HG02938 (cell line): ENCODE measurements around the gene FMO4.
"Not testable (repeated sequence)": the region's sequence is repeated elsewhere in the genome, so short reads cannot be mapped to it uniquely, and the experiment has no call there.

Source experiments
- ATAC-seq: cut with Tn5 transposase; IDR thresholded peaks from one replicate; pipeline ENCODE4 v1.9.1; 2021; ENCODE audit warnings: mild to moderate bottlenecking, moderate library complexity; ENCODE audit not compliant: unreplicated experiment

FMO4 gene

GRCh38 chr1:171334024-171334640, 20.1 kb downstream of the FMO4 start:
- ATAC-seq: no peak

DNA sequence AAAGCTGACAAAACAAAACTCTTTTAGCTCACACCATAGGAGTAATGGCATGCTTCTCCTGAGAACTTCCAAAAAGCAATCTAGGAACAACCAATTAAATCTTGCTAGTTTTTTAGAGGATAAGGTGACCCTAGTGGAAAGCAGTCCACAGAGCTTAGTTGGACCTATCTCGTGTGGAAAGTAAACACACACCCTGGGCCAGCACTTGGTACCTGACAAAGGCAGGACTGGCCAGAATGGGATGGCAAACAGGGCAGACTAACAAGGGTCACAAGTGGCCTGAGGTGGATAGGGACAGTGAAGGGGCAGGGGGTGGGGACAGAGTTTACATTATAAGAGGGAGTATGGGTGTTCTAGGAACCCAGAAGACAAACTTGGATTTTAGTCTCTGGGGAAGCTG, 22.0 kb downstream of the FMO4 start:
- no peak for ATAC-seq

- not testable (repeated sequence) for ATAC-seq
These were observed 25.4 kb downstream of the FMO4 start for GRCh38 chr1:171339345-171339744.

- no peak for ATAC-seq
These were observed 29.9 kb downstream of the FMO4 start for GRCh38 chr1:171343727-171344472.

DNA sequence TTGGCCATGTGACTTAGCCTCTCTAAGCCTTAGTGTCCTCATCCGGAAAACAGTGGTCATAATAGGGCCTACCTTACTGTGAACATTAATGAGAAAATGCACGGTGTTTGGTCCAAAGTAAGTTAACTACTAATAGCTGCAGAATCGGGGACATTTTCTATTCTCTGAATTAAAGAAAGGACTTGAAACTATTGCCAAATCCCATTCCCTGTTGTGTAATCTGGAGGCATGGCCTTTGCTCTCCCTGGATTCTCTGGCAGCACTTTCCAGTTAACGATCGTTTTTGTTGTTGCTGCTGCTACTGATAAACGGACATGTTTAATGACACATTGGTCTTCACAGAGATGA, 30.5 kb downstream of the FMO4 start:
- ATAC-seq: no peak

GRCh38 chr1:171345536-171345935, 31.6 kb downstream of the FMO4 start:
- ATAC-seq: no peak

DNA sequence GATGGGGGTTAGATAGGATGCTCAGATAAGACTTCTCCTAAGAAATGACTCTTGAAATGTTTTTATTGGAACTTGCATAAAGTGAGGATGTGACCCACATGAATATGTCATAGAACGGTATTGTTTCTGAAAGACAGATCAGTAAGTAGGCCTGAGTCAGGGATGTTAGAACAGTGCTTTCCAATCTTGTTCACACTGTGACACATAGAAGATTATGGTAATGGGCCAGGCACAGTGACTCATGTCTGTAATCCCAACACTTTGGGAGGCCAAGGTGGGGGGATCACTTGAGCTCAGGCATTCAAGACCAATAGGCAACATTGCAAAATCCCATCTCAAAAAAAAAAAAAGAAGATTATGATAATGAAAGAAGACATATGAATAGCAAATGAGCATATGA, 32.9 kb downstream of the FMO4 start:
- ATAC-seq: no peak

DNA sequence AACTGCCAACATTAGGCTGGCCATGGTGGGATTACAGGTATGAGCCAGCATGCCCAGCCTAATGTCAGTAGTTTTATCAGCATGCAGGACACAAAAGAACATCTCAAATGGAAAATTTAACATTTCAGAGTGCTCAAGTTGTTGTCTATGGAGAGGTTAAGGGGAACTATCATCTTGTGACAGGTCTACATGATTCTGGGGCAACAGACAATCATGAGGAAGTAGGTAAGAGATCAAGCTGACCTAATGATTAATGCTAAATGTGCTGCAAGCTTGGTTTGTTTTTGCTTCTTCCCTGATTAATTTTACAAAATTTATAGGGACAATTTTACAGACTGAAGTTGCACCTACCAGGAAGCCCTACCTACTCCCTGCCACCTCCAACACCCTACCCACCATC, 36.6 kb downstream of the FMO4 start:
- no peak for ATAC-seq

DNA sequence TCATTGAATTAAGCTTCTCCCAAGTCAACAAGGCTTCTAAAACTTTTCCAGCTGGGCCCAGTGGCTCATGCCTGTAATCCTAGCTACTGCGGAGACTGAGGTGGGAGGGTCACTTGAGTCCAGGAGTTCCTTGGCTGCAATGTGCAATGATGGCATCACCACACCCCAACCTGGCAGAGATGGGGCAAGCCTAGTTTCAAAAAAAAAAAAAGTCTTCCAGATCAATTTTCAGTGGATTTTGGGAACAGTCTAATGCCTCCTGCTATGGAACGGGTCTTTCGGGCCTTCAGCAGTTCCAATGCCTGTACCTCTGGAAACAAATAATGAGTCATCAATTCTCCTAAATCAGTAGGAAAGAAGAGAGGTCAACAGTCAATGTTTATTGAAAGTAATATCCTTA, 38.0 kb downstream of the FMO4 start:
- ATAC-seq: no peak

GRCh38 chr1:171352554-171352953, 38.6 kb downstream of the FMO4 start:
- ATAC-seq: no peak

GRCh38 chr1:171355727-171356126, 41.7 kb downstream of the FMO4 start:
- no peak for ATAC-seq

GRCh38 chr1:171357179-171357578, 43.2 kb downstream of the FMO4 start:
- ATAC-seq: no peak

DNA sequence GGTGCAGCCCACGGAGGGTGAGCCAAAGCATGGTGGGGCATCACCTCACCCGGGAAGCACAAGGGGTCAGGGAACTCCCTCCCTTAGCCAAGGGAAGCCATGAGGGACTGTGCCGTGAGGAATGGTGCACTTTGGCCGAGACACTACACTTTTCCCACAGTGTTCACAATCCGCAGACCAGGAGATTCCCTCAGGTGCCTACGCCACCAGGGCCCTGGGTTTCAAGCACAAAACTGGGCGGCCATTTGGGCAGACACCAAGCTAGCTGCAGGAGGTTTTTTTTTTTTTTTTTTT, 45.3 kb downstream of the FMO4 start:
- ATAC-seq: not testable (repeated sequence)

DNA sequence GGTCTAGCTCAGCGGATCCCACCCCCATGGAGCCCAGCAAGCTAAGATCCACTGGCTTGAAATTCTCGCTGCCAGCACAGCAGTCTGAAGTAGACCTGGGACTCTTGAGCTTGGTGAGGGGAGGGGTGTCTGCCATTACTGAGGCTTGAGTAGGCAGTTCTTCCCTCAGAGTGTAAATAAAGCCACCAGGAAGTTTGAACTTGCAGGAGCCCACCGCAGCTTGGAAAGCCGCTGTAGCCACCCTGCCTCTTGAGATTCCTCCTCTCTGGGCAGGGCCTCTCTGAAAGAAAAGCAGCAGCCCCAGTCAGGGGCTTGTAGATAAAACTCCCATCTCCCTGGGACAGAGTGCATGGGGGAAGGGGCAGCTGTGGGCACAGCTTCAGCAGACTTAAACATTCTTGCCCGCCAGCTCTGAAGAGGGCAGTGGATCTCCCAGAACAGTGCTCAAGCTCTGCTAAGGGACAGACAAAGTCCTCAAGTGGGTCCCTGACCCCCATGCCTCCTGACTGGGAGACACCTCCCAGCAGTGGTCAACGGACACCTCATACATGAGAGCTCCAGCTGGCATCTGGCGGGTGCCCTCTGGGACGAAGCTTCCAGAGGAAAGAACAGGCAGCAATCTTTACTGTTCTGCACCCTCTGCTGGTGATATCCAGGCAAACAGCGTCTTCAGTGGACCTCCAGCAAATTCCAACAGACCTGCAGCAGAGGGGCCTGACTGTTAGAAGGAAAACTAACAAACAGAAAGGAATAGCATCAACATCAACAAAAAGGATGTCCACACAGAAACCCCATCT, 45.9 kb downstream of the FMO4 start:
- not testable (repeated sequence) for ATAC-seq

DNA sequence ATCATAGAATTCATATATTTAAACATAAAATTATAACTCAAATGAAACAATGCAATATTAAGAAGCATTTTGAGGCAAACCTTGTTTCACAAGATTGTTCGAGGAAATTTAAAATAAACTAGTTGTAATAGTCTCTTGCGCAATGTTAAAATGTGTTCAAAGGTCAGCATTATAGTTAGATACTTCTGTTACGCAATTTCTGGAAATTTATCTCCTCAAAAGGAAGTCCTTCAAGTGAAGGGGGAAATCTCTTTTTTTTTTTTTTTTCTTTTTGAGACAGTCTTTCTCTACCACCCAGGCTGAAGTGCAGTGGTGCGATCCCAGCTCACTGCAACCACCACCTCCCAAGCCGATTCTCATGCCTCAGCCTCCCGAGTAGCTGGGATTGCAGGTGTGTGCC, 52.1 kb downstream of the FMO4 start:
- no peak for ATAC-seq

DNA sequence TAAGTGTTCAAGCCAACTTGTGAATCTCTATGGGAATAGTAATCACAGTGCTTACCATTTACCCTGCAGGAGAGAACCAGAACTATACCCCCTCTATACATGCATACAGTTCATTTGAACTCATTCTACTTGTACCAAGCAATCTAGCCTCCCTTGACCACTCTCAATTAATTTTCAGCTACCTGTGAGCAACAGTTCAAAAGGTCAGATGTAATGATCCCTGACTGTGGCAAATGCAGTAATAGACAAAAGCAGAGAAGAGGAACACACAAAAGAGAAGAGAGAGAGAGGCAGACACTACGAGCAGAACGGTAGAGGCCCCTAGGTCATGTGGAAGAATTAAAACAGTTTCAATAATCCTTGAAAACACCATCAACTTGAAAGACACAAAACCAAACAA, 52.8 kb downstream of the FMO4 start:
- no peak for ATAC-seq

DNA sequence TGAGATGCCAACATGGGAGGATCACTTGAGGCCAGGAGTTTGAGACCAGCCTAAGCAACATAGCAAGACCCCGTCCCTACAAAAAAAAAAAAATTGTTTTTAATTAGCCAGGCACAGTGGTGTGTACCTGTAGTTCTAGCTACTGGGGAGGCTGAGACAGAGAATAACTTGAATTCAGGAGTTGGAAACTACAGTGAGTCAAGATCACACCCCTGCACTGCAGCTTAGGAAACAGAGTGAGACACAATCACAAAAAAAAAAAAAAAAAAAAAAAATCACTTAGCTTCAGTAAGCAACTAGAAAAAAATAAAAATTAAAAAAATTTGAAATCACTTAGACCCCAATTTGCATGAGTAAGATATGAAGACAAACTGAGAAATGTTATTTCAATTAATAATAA, 53.5 kb downstream of the FMO4 start:
- ATAC-seq: no peak

DNA sequence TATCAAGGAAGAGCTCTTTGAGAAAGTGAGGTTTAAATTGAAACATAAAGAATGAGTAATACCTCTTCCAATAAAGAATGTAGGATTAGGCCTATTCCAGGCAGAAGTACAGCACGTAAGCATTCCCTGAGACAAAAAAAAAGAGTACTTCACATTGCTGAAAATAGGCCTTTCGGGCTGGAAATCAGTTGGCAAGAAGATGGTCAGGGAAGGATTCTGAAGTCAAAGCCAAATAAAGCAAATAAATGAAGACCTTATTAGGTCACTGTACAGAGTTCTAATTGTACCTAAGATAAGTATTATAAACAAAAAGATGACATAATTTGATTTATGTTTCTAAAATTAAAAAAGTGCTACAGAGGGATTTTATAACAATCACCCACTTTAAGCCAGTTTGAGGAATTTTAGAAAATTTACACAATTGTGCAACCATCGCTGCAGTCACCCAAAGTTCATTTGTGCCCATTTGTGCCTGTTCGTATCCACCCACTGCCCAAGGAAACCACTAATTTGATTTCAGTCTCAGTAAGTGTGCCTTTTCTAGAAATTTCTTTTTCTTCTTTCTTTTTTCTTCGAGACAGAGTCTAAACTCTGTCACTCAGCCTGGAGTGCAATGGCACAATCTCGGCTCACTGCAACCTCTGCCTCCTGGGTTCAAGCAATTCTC, 58.6 kb downstream of the FMO4 start:
- ATAC-seq: no peak

DNA sequence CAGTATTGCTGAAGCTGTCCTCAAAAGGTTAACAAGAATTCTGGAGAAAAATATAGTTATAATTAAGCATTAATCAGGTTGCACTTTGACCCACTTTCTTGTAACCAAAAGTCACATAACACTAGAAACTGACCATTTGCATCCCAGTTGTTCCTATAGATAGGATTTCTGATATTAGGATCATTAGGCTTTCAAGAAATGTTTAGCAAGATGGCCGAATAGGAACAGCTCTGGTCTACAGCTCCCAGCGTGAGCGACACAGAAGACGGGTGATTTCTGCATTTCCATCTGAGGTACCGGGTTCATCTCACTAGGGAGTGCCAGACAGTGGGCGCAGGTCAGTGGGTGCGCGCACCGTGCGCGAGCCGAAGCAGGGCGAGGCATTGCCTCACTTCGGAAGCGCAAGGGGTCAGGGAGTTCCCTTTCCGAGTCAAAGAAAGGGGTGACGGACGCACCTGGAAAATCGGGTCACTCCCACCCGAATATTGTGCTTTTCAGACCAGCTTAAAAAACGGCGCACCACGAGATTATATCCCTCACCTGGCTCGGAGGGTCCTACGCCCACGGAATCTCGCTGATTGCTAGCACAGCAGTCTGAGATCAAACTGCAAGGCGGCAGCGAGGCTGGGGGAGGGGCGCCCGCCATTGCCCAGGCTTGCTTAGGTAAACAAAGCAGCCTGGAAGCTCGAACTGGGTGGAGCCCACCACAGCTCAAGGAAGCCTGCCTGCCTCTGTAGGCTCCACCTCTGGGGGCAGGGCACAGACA, 59.6 kb downstream of the FMO4 start:
- ATAC-seq: not testable (repeated sequence)

DNA sequence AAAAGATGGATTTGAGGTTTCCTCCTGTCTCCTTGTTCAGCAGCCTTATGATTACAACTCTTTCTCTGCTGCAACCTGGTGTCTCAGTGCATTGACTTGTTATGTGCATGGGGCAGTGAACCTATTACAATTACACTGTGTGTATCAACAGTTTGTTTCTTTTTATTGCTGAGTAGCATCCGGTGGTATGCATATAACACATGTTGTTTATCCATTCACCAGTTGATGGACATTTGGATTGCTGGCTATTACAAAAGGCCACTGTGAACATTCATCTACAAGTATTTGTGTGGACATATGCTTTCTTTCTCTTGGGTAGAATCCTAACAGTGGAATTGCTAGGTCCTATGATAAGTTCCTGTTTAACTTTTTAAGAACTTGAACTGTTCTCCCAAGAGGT, 65.9 kb downstream of the FMO4 start:
- no peak for ATAC-seq

DNA sequence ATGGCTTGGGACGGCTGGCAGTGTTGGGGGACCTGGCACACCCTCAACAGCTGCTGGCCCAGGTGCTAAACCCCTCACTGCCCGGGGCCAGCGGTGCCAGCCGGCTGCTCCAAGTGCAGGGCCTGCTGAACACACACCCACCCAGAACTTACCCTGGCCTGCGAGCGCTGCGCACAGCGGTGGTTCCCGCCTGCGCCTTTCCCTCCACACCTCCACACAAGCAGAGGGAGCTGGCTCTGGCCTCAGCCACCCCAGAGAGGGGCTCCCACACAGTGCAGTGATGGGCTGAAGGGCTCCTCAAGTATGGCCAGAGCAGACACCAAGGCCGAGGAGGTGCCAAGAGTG, 67.9 kb downstream of the FMO4 start:
- no peak for ATAC-seq
